Measurements from ENCODE around the gene APOBEC2.
A peak's percentile ranks its signal among the peaks of the same experiment; 100 is the strongest.

The APOBEC2 gene

GRCh38 chr6:41063884-41064285, 10.9 kb downstream of the APOBEC2 start:
- peak; percentile 38 for DNase-seq

GRCh38 chr6:41064841-41065240, 11.8 kb downstream of the APOBEC2 start:
- no peak for DNase-seq

GRCh38 chr6:41065550-41066026, 12.6 kb downstream of the APOBEC2 start:
- DNase-seq: no peak

- DNase-seq: peak; percentile 88
Measured at GRCh38 chr6:41066867-41067304, 13.9 kb downstream of the APOBEC2 start.

DNA sequence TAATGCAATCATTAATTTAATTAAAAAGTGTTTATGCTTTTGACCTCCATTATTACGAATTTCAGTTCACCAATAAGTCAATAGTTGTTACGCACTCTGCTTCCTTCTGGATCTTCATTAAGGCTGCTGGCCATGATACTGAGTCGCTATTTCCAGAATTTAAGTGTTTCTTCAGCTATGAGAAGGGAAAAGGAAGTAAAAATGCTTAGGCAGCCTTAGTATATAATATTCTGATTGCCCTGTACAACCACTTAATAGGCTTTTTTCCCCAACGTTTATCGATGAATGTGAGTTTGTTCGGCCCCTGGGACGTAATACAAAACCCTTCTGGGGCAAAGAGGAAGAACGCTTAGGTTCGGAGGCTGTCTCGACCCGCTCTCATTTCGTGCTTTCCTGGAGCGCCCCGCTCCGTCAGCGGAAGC, 18.5 kb downstream of the APOBEC2 start:
- peak; percentile 91 for DNase-seq

- peak; percentile 100 for DNase-seq
Measured at GRCh38 chr6:41071923-41072835, 19.2 kb downstream of the APOBEC2 start, which contains the start of gene OARD1. TSS of gene OARD1 (minus strand) at chr6:41072356. CDS start at chr6:41071634, 722 bp downstream.

- peak; percentile 100 for DNase-seq
Measured at GRCh38 chr6:41072836-41073202, 19.8 kb downstream of the APOBEC2 start, which contains the start of gene NFYA. TSS of gene NFYA (plus strand) at chr6:41072974. CDS start at chr6:41079090, 6,116 bp downstream.

DNA sequence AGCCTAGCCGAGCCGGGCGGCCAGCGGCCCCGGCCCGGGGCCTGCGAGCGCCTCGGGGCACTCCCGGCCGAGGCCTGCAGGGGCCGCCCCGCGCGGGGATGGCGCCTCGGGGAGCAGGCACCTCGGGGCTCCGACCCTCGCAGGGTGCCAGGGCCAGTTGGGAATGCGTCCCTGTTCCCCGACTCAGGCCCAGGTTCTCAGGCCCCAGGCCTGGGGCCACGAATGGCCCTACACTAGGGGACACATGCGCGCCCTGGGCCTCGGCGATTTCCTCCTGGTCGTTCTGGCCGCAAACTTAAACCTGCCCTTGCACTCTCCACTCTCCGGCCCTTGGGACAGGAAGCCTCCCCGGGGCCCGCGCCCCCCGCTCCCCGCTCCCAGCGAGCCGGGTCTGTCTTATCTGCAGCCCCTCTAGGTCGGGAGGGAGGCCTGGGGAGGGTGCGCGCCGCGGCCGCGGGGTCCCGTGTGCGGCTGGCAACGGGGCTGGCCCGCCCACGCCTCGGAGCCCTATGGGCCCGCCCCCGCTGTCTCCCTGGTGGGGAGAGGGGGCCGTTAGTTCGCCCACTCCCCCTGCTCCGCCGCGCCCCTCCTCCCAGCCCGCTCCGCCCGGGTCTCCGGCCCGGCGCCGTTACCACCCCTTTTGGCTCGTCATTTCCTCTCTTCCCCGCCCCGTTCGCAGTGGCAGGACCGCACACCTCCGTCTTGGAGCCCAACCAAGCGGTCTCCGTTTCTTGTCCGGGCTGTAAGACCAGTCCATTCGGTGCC, 20.4 kb downstream of the APOBEC2 start:
- DNase-seq: peak; percentile 86

DNA sequence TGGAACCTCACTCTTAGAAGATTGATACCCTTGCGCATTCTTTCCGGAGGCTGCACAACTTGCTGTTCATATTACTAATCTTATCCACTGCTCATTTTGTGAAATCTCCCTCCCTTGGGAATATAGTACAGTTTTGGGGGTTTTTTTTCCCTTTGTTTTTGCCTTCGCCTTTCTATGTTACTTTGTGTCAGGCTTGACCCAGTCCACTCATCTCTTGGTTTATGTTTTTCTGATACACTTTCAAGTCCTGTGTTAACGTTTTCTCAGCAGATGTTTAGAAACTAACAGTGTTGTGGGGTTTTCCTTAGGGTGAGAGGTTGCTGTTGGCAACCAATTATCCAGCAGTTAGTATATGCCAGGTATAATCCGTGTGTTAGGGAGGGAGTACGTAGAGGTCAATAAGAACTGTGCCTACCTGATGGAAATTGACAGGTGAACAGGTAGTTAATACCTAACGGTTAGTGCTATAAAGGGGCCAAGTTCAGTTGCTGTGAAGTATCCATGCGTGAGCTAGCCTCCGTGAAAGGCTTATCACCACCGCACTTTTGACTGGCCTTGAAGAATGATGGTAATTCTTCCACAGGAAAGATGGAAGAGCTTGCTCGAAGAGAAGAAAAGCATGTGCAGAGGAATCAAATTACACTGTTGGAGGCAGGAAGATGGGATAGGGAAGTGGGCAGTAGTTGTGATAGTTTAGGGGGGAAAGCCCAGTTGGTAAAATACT, 21.1 kb downstream of the APOBEC2 start:
- peak; percentile 55 for DNase-seq

DNA sequence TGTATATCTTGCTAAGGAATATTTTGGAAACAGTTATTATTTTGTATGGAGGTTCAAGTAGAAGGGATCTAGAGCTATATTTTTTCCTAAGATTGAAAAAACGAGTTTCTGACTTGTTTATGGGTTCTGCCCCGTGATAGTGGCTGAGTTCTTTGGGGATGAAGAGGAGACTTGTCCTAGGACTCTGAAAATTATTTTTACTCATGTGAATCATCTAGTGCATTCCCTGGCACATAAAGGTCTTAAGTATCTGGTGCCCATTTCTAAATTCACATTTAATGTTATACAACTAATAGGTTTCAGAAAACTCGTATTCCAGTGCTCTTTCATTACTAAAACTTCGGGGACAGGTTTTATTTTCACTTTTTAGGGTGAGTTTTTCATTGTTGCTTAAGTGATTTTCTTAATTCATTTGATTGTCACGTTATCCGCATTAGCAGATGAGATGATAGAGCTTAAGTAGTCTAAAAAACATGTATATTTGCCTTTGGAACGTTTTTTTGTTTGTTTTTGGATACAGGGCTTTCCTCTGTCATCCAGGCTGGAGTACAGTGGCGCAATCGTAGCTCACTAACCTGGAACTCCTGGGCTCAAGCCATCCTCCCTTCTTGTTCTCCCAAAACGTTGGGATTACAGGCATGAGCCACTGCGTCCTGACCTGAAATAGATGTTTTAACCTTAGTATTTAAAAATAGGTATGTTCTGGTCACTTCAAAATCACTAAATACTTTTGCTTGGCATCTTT, 21.9 kb downstream of the APOBEC2 start:
- no peak for DNase-seq

DNA sequence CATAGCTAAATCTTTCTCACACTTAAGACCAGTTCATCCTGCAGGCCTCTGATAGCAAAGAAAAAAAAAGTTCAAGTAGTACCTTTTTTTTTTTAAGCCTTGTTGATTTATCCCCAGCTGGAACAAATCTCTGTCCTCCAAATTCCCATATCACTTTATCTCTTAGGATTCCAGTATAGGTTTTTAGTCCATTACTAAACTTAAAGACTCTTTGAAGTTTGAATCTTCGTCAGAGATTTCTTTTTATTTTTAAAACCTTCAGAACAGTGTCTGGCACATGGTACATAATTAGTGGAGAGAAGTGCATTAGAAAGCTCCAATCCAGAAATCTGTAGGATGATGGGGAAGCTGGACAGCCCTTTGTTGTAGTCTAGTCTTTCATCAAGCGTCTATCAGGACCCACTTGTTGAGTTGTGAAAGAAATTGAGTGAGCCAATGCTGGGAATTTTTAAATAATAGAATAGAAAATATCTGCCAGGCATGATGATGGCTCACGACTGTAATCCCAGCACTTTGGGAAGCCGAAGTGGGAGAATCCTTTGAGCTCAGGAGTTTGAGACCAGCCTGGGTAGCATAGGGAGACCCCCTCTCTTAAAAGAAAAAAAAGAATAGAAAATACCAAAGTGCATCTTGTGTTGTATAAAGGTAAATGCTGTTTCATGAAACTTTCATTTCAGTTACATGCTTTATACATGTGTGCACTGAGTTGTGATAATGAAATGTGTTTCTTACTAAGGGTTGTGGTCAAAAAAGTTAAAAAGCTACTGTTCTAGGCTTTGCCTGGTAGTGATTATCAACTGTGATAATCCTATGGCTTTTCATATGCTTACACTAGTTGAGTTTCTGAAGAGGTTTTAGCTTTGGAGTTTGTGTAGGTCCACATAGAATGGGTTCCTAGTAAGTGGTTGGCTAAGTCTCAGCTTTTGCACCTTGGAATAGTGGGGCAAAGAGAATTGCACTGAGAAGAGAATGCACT, 22.9 kb downstream of the APOBEC2 start:
- DNase-seq: no peak

DNA sequence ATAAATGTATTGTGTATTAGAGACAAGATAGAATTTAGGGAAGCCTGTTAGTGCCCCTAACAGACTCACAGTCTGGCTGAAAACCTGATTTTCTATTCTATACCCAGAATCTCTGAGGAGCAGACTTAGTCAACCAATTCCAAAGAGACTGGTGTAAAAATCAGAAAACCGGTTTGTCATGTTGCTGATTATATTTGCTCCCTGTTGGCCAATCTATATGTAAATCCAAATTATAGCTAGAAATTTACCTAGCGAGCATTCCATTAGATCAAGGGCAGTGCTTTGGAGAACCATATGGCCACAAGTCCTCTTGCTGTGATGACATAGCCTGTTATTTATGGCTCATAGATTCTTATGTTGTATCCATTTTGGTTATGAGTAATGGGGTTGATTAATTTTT, 24.5 kb downstream of the APOBEC2 start:
- no peak for DNase-seq

GRCh38 chr6:41078101-41078500, 25.1 kb downstream of the APOBEC2 start:
- DNase-seq: no peak

GRCh38 chr6:41079080-41079479, 26.1 kb downstream of the APOBEC2 start:
- DNase-seq: no peak

GRCh38 chr6:41080621-41081020, 27.6 kb downstream of the APOBEC2 start:
- no peak for DNase-seq

DNA sequence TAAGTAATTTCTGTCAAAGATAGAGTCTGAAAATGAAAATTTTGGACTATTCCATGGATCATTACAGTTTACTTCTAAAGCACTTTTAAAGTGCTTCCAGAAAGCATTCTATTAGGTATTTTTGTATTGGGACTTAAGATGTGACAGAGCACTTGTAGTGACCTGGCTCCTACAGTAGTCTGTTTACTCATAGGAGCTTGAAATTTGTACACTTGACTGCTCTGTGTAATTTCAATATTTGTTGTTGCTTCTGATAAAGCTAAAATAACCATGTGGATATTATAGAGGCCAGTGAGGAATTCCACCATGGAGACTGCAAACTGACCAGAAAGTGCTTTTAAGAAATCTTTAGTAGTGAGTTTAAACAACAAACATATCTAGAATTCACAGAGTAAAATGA, 30.1 kb downstream of the APOBEC2 start:
- DNase-seq: no peak

GRCh38 chr6:41085182-41085581, 32.2 kb downstream of the APOBEC2 start:
- DNase-seq: no peak

DNA sequence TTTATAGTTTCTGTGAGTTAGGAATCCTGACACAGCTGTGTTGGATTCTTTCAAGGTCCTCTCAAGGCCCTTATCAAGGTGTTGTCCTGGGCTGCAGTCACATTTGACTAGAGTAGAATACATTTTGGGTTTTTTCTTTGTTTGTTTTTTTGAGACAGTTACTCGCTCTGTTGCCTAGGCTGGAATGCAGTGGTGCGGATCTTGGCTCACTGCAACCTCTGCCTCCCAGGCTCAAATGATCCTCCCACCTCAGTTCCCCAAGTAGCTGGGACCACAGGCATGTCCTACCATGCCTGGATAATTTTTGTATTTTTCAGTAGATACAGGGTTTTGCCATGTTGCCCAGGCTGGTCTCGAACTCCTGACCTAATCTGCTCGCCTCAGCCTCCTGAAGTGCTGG, 35.4 kb downstream of the APOBEC2 start:
- DNase-seq: no peak

- DNase-seq: no peak
Measured at GRCh38 chr6:41090841-41091761, 38.1 kb downstream of the APOBEC2 start.

Data from NCI-H510A treated with DMSO at 0.1 percent for 48 hours (cell line).